Measurements from ENCODE around the gene WWP2. TPM values are rescaled to one million over a fixed set of nuclear protein-coding genes. Genes with fewer than 3 reads are reported as not detected.

The WWP2 gene
- total RNA-seq, 1 experiment from 2014 or later: 22.8 TPM

GRCh38 chr16:69838489-69838888 lies 76.4 kb downstream of the WWP2 start:
- no peaks in the 10 kb centered on the region for H3K4me1 ChIP-seq (ENCODE audit: control insufficient read depth, insufficient read depth, low read length)
- H3K4me3 ChIP-seq (ENCODE audit: low read depth in 2 of 2, low read length in 2 of 2): no peak overlapping the region
- ATAC-seq (no peak), DNase-seq (ENCODE audit: low read depth, low spot score) (no peak)
- intact Hi-C loops (cut with micrococcal nuclease; ENCODE audit: unreplicated experiment) (no loop called here), in situ Hi-C loops (cut with HindIII; ENCODE audit: low pct_unique_long_range_greater_than_20kb, low sequenced_read_pairs) (no loop called here)
- H3K36me3 ChIP-seq (ENCODE audit: control insufficient read depth, insufficient read depth, low read length): no peaks in the 10 kb centered on the region
- no peaks in the 10 kb centered on the region for H3K9me3 ChIP-seq (ENCODE audit: control insufficient read depth, insufficient read depth, low read depth, low read length)
- no TSS peak for BruUV-seq (replicated peaks)
- no peak for TF ChIP-seq TCF7L2 (IDR thresholded peaks at IDR 0.05; ENCODE audit: low read depth, low read length)
- TF ChIP-seq SIN3A (IDR thresholded peaks at IDR 0.05; ENCODE audit: borderline replicate concordance, insufficient read depth, low read depth, low read length): no peak
- no peak for TF ChIP-seq REST (IDR thresholded peaks at IDR 0.05; ENCODE audit: insufficient read depth in 1 of 2, low read depth in 2 of 2, low read length in 1 of 2)
- TF ChIP-seq CTCF (IDR thresholded peaks at IDR 0.05): no peak
- TF ChIP-seq POLR2AphosphoS5 (IDR thresholded peaks at IDR 0.05; ENCODE audit: low read depth, low read length): no peak
- H3K27me3 ChIP-seq (ENCODE audit: control insufficient read depth, insufficient read depth, low read length): no peaks in the 10 kb centered on the region
- ChIA-PET CTCF (no interaction called here), POLR2A (no interaction called here)
- no peak overlapping the region for H3K27ac ChIP-seq (ENCODE audit: low read length)

- intact Hi-C loops (cut with micrococcal nuclease; ENCODE audit: unreplicated experiment) (no loop called here), in situ Hi-C loops (cut with HindIII; ENCODE audit: low pct_unique_long_range_greater_than_20kb, low sequenced_read_pairs) (no loop called here)
- POLR2A ChIA-PET: no interaction called here
- no peaks in the 10 kb centered on the region for H3K36me3 ChIP-seq (ENCODE audit: control insufficient read depth, insufficient read depth, low read length)
- no peaks in the 10 kb centered on the region for H3K4me1 ChIP-seq (ENCODE audit: control insufficient read depth, insufficient read depth, low read length)
- H3K4me3 ChIP-seq (ENCODE audit: low read depth in 2 of 2, low read length in 2 of 2): no peak overlapping the region
- ATAC-seq (no peak), DNase-seq (ENCODE audit: low read depth, low spot score) (no peak)
- TF ChIP-seq REST (IDR thresholded peaks at IDR 0.05; ENCODE audit: insufficient read depth in 1 of 2, low read depth in 2 of 2, low read length in 1 of 2) (no peak), POLR2AphosphoS5 (IDR thresholded peaks at IDR 0.05; ENCODE audit: low read depth, low read length) (no peak), SIN3A (IDR thresholded peaks at IDR 0.05; ENCODE audit: borderline replicate concordance, insufficient read depth, low read depth, low read length) (no peak), CTCF (IDR thresholded peaks at IDR 0.05) (no peak), TCF7L2 (IDR thresholded peaks at IDR 0.05; ENCODE audit: low read depth, low read length) (no peak)
- no peak overlapping the region for H3K27ac ChIP-seq (ENCODE audit: low read length)
- H3K27me3 ChIP-seq (ENCODE audit: control insufficient read depth, insufficient read depth, low read length): no peaks in the 10 kb centered on the region
- CTCF ChIA-PET: no interaction called here
- no peaks in the 10 kb centered on the region for H3K9me3 ChIP-seq (ENCODE audit: control insufficient read depth, insufficient read depth, low read depth, low read length)
- no TSS peak for BruUV-seq (replicated peaks)
Observed at GRCh38 chr16:69839240-69839688, 77.1 kb downstream of the WWP2 start.
